ENCODE results near the gene PRRG3. TPM values are rescaled to one million over a fixed set of nuclear protein-coding genes. Genes with fewer than 3 reads are reported as not detected.

PRRG3 gene
- total and polyA plus RNA-seq, 4 donors = 0.49 to 2.8 TPM; not detected in 2

Other genes with a start within 250 kb of the PRRG3 start
- gene PASD1, start 131.8 kb upstream of the PRRG3 start, total RNA-seq = not detected
- not detected for gene PASD1, start 131.8 kb upstream of the PRRG3 start, polyA plus RNA-seq
- not detected for gene FATE1, start 20.6 kb downstream of the PRRG3 start, total RNA-seq
- gene FATE1, start 20.6 kb downstream of the PRRG3 start, polyA plus RNA-seq = not detected
- gene CNGA2, start 39.3 kb downstream of the PRRG3 start, total RNA-seq = not detected
- gene CNGA2, start 39.3 kb downstream of the PRRG3 start, polyA plus RNA-seq = not detected
- gene MAGEA4, start 217.4 kb downstream of the PRRG3 start, total RNA-seq = not detected
- not detected for gene MAGEA4, start 217.4 kb downstream of the PRRG3 start, polyA plus RNA-seq